ENCODE data around the gene DRICH1. TPM values are rescaled to one million over a fixed set of nuclear protein-coding genes. Genes with fewer than 3 reads are reported as not detected.

Gene DRICH1
- total and polyA plus RNA-seq, 2 of the 8 experiments (the other 6 are each of a cell fraction or from before 2014, with no cell fraction given) = 0.21 to 0.28 TPM

DNA sequence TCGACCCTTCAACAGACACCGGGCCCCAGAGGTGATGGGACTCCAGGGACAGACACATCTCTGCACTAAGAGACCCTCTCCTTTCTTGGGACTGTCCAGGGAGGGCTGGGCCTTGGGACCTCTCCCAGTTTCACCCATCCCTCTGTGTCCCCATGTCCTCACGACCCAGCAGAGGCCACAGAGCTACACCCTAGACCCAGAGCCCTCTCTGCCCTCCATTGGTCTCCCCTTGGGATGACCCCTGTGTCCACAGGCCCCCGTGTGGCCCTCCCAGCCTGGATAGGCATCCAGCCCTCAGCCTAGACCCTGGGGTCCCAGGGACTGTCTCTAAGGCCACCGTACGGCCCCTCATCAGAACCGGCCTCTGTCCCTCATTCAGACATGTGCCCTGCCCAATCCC lies 7.5 kb upstream of the DRICH1 start (continued):
- TF ChIP-seq YY1 (IDR thresholded peaks at IDR 0.05; ENCODE audit: low read depth, low read length) = no peak
- TF ChIP-seq SAP30 (IDR thresholded peaks at IDR 0.05; ENCODE audit: insufficient read depth, insufficient replicate concordance, low read length) = no peak
- no peak for TF ChIP-seq NANOG (IDR thresholded peaks at IDR 0.05; ENCODE audit: insufficient read depth, low read depth, low read length, poor library complexity, severe bottlenecking)

Measured in H1 (cell line).